ENCODE results near the gene AGMO. TPM values are rescaled to one million over a fixed set of nuclear protein-coding genes. Genes with fewer than 3 reads are reported as not detected.

AGMO gene
- total and polyA plus RNA-seq, 2 of the 8 experiments (the other 6 are each of a cell fraction or from before 2014, with no cell fraction given) = 0.22 to 0.45 TPM

DNA sequence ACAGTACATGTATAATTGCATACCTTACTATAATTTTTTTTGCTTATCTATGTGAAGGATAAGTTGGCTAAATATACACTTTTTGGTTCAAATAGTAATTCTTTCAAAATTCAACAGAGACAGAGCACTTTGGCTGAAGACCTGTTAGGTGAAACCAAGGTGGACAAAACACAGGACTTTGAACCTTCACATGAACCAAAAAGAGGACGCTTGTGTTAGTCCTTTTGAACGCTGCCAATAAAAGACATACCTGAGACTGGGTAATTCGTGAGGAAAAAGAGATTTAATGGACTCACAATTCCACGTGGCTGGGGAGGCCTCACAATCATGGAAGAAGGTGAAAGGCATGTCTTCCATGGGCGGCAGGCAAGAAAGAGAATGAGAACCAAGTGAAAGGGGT is 4.7 kb upstream of the AGMO start (continued):
- TF ChIP-seq SP2 (IDR thresholded peaks at IDR 0.05; ENCODE audit: low read length) = no peak
- TF ChIP-seq KDM5A (IDR thresholded peaks at IDR 0.05; ENCODE audit: low read length) = no peak
